ENCODE data around the gene HSPB7.

- TF ChIP-seq CTCF (IDR thresholded peaks at IDR 0.05; ENCODE audit: borderline replicate concordance, extremely low read depth, low read length, poor library complexity, severe bottlenecking) (no peak), EZH2 (IDR thresholded peaks at IDR 0.05; ENCODE audit: borderline replicate concordance, low read depth, low read length, severe bottlenecking) (no peak)
Measured at GRCh38 chr1:16018308-16018707, 465 bp upstream of the HSPB7 start.

Measured in DND-41 (cell line).